Spleen (tissue), 7 donors: ENCODE data around the gene RFX2.

ENCODE experiments used
- CTCF ChIP-seq, 11 experiments: fragments of 200-600 bp in 7 of 11; fragments of 450-650 bp in 4 of 11; sonication (generic) in 4 of 11; IDR thresholded peaks in 8 of 11; conservative IDR thresholded peaks in 3 of 11; 1 replicate in 7 of 11; 2 replicates in 4 of 11; pipeline versions ENCODE4 v1.4.0 to v1.8.0; 2016 to 2021; ENCODE audit warnings: antibody characterized with exemption in 11 of 11, inconsistent platforms in 4 of 11, mild to moderate bottlenecking in 1 of 11
- POLR2AphosphoS5 ChIP-seq, 3 donors: sonication (generic); formaldehyde crosslinking; IDR thresholded peaks; one replicate each; pipeline ENCODE4 v1.5.1; 2017; ENCODE audit warnings: antibody characterized with exemption in 3 of 3
- donor health status: DM: no; HTN: no; CAD: no; lungs with moderate emphysema.
- donor health status: DM: no; HTN: no; CAD: no.
- donor health status: DM: no; HTN: no; CAD: no.

GRCh38 chr19:6059988-6060599 is 50.2 kb downstream of the RFX2 start:
- no peak for TF ChIP-seq POLR2AphosphoS5 (IDR thresholded peaks at IDR 0.05)
- no peak for TF ChIP-seq CTCF (IDR thresholded peaks at IDR 0.05 in 8 of 11, conservative IDR thresholded peaks at IDR 0.05 in 3 of 11)
